Panc1 (cell line): Measurements from ENCODE around the gene TSPYL1. TPM values are rescaled to one million over a fixed set of nuclear protein-coding genes. Genes with fewer than 3 reads are reported as not detected.

Experiments
- ATAC-seq: fragments of 200-7000 bp; cut with Tn5 transposase; 2 replicates; pipeline ENCODE4 v1.9.1; 2020; ENCODE audit warnings: mild to moderate bottlenecking, moderate library complexity
- BruUV-seq: library from RNA; stranded (reverse); fragments of 400-500 nt; replicated peaks from 2 replicates; lab custom pipeline; 2021; lab: Mats Ljungman, UMichigan
- CTCF ChIA-PET: fragments of 300-600 bp; sonication (Branson Sonifier 250); formaldehyde crosslinking; loops from one replicate; lab custom pipeline; 2022; ENCODE audit warnings: antibody characterized with exemption; lab: Charles Lee
- POLR2A ChIA-PET: fragments of 300-600 bp; sonication (Branson Sonifier 250); formaldehyde crosslinking; loops from one replicate; lab custom pipeline; 2022; ENCODE audit warnings: antibody characterized with exemption; lab: Charles Lee
- DNase-seq: peaks from one replicate; pipeline ENCODE4 v3.0.0-alpha.2; 2010; ENCODE audit warnings: low read depth, low spot score
- H3K27ac ChIP-seq: 2 replicates; pipeline ENCODE4 v1.5.1; 2011; ENCODE audit warnings: mild to moderate bottlenecking, low read length, inconsistent platforms
- H3K27me3 ChIP-seq: fragments of 200-500 bp; sonication (Bioruptor generic); 2 replicates; pipeline ENCODE4 v1.6.0; 2014; ENCODE audit warnings: low read length, inconsistent platforms; ENCODE audit not compliant: control insufficient read depth, insufficient read depth
- H3K36me3 ChIP-seq: fragments of 200-500 bp; sonication (Bioruptor generic); 2 replicates; pipeline ENCODE4 v1.5.1; 2014; ENCODE audit warnings: inconsistent platforms, mild to moderate bottlenecking, low read length, moderate library complexity; ENCODE audit not compliant: control insufficient read depth, insufficient read depth
- H3K4me1 ChIP-seq: 2 replicates; pipeline ENCODE4 v1.5.1; 2011; ENCODE audit warnings: inconsistent platforms, mild to moderate bottlenecking, low read length, moderate library complexity; ENCODE audit not compliant: control insufficient read depth, insufficient read depth
- H3K4me3 ChIP-seq, 2 experiments: 2 replicates each; pipeline ENCODE4 v1.5.1; 2011 to 2012; ENCODE audit warnings: low read depth in 2 of 2, low read length in 2 of 2, mild to moderate bottlenecking in 2 of 2, inconsistent platforms in 1 of 2, moderate library complexity in 1 of 2
- H3K9me3 ChIP-seq: fragments of 200-500 bp; sonication (Bioruptor generic); 2 replicates; pipeline ENCODE4 v1.5.1; 2014; ENCODE audit warnings: low read depth, mild to moderate bottlenecking, inconsistent platforms, low read length, moderate library complexity; ENCODE audit not compliant: control insufficient read depth, insufficient read depth
- CTCF ChIP-seq: fragments of 450-650 bp; IDR thresholded peaks from 2 replicates; pipeline ENCODE4 v1.5.1; 2017; ENCODE audit warnings: mild to moderate bottlenecking
- POLR2AphosphoS5 ChIP-seq: IDR thresholded peaks from 2 replicates; pipeline ENCODE4 v1.6.1; 2012; ENCODE audit warnings: mild to moderate bottlenecking, low read depth, low read length, moderate library complexity
- REST ChIP-seq, 2 experiments: IDR thresholded peaks; 2 replicates each; pipeline ENCODE4 v1.6.1; 2011 to 2012; ENCODE audit warnings: low read depth in 2 of 2, control low read depth in 1 of 2, low read length in 1 of 2, mild to moderate bottlenecking in 1 of 2, moderate library complexity in 1 of 2; ENCODE audit not compliant: insufficient read depth in 1 of 2
- SIN3A ChIP-seq: IDR thresholded peaks from 2 replicates; pipeline ENCODE4 v1.6.1; 2012; ENCODE audit warnings: low read depth, mild to moderate bottlenecking, low read length, moderate library complexity, borderline replicate concordance; ENCODE audit not compliant: insufficient read depth
- TCF7L2 ChIP-seq: IDR thresholded peaks from 2 replicates; pipeline ENCODE4 v1.6.1; 2011; ENCODE audit warnings: mild to moderate bottlenecking, low read depth, low read length, inconsistent platforms
- in situ Hi-C: cut with HindIII; loops from 2 replicates; pipeline ENCODE4 v1.10.0; 2016; ENCODE audit warnings: low sequenced_read_pairs, low pct_unique_long_range_greater_than_20kb
- intact Hi-C: fragments of 100-400 bp; cut with micrococcal nuclease; formaldehyde crosslinking; loops from one replicate; pipeline ENCODE4 v1.10.0; 2022; ENCODE audit not compliant: unreplicated experiment
- total RNA-seq: library from RNA; stranded (reverse); gene quantifications from one replicate; pipeline ENCODE4 v1.2.1, GENCODE V29; 2021; ENCODE audit not compliant: unreplicated experiment

TSPYL1 gene
- total RNA-seq, 1 experiment from 2014 or later = 103 TPM

GRCh38 chr6:116255246-116255800 is 24.4 kb downstream of the TSPYL1 start:
- Histone ChIP-seq H3K36me3 (no peaks in the 10 kb centered on the region; the same call in 1 of the 2 replicates), H3K27me3 (no peaks in the 10 kb centered on the region), H3K27ac (peak overlapping the region; percentile 99; the same call in 1 of the 2 replicates), H3K9me3 (no peaks in the 10 kb centered on the region), H3K4me3 (peak overlapping the region in 1 of 2 experiments; percentile 96; a peak in 2 of 4 replicates), H3K4me1 (peaks cover 32% of the 10 kb centered on the region)
- POLR2A ChIA-PET = no interaction called here
- ATAC-seq (no peak), DNase-seq (no peak)
- no TSS peak for BruUV-seq
- TF ChIP-seq REST (IDR thresholded peaks at IDR 0.05; ENCODE audit: insufficient read depth in 1 of 2, low read depth in 2 of 2, low read length in 1 of 2) = no peak
- 0 out of 2 replicates have a peak, but pooled peaks have one; percentile 28 for TF ChIP-seq POLR2AphosphoS5
- intact Hi-C loops = no loop called here
- CTCF ChIA-PET = no interaction called here
- in situ Hi-C loops = no loop called here

GRCh38 chr6:116254297-116255056 is 25.3 kb downstream of the TSPYL1 start:
- in situ Hi-C loops (no loop called here), intact Hi-C loops (no loop called here)
- no peaks in the 10 kb centered on the region for H3K9me3 ChIP-seq
- peak overlapping the region; percentile 96 to 97 for H3K4me3 ChIP-seq
- TF ChIP-seq REST (IDR thresholded peaks at IDR 0.05; ENCODE audit: insufficient read depth in 1 of 2, low read depth in 2 of 2, low read length in 1 of 2) (no peak), TCF7L2 (no peak), CTCF (no peak), POLR2AphosphoS5 (no peak), SIN3A (no peak)
- POLR2A ChIA-PET = interaction anchor here (0.6 kb wide), 1 partner anchor 118 kb away, joined by 5 read pairs; no protein-coding TSS in a partner anchor
- H3K27me3 ChIP-seq = no peaks in the 10 kb centered on the region
- TSS peak; percentile 96 for BruUV-seq
- CTCF ChIA-PET = interaction anchor here (0.6 kb wide), 1 partner anchor 119 kb away, joined by 6 read pairs; no protein-coding TSS in a partner anchor
- H3K27ac ChIP-seq = peak overlapping the region; percentile 99
- ATAC-seq = peak; percentile 15
- peaks cover 32% of the 10 kb centered on the region for H3K4me1 ChIP-seq
- no peaks in the 10 kb centered on the region; the same call in 1 of the 2 replicates for H3K36me3 ChIP-seq
- DNase-seq = no peak
